ENCODE data around the gene AGL.
"Not testable (repeated sequence)": the region's sequence is repeated elsewhere in the genome, so short reads cannot be mapped to it uniquely, and the experiment has no call there.

The AGL gene

DNA sequence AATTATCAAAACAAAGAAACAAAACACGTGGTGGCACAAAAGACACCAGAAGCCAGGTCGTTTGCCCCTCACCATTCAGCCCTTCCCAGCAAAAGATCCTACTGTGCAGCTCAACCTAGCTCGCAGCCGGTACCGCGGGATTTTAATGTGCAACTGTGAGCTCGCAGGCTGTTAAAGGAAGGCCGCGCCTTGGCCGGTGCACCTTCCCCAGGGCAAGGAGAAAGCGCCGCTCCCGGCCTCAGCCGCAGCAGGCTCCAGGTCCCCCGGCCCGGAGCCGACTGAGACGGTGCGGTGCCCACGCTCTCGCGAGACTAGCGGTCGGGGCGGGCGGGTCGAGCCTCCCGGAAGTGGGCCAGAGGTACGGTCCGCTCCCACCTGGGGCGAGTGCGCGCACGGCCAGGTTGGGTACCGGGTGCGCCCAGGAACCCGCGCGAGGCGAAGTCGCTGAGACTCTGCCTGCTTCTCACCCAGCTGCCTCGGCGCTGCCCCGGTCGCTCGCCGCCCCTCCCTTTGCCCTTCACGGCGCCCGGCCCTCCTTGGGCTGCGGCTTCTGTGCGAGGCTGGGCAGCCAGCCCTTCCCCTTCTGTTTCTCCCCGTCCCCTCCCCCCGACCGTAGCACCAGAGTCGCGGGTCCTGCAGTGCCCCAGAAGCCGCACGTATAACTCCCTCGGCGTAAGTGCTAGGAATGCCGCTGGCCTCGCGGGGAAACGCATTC lies at the start of gene AGL:
AGL (plus strand) TSS at position 618 of the 715 bp plus-strand sequence. CDS start 682 bp downstream, outside the sequence.
- no peak for FAIRE-seq

DNA sequence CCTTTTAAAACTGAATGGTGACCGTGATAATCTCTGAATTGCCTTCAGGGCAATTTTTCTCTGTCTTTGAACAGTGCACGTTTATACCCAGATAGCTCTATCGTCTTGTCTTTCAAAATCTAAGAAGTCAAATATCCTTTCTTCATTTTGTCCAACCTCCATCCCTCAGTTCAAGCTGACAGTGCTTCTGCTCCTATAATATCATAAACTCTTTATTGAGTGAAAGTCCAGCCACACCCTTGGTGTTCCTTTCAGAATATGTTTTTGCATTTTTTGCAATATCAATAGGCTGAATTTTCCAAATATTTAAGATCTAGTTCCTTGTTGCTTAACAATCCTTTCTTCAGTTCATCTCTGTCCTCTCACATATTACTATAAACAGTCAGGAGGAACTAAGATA lies 48.6 kb upstream of the AGL start:
- FAIRE-seq, result no peak

DNA sequence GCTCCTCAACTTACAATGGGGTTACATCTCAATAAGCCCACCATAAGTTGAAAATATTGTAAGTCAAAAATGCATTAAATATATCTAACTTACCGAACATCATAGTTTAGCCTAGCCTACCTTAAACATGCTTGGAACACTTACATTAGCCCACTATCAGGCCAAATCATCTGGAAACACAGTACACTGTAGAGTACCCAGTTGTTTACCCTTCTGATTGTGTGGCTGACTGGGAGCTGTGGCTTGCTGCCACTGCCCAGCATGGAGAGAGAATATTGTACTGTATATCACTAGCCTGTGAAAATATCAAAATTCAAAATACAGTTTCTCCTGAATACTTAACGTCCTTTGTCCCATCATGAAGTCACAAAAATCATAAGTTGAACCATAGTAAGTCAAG lies 43.3 kb upstream of the AGL start:
- FAIRE-seq, result no peak

DNA sequence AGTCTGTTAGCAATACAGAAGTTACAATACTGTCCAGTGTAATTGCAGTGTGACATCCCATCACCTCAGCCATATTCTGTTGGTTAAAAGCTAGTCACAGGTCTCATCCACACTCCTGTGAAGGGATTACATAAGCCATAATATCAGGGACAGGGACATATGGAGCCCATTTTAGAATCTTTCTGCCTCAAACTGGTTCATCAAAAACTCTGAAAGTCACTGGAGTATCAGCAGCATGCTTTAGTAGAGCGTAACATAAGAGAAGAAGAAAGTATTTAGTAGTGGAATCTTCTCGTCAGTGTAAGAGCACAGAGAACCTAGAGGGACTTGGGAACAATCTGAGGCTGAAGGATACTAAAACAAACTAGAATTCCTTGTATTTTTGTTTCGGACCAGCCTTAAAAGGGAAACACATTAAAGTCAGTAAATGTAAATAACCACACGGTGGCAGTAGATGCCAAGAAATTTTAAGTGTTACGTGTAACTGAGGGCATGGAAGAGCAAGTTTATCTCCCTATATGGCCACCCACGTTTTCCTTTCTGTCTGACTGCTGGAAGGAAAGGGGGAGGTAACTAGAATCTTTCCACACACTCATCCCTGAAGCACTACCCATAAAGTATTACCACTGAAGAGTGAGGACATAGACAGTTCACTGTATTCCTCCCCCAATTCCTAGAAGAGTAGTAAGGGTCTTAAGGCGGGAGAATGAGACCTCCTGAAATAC lies 41.6 kb upstream of the AGL start:
- FAIRE-seq, result peak; percentile 98

DNA sequence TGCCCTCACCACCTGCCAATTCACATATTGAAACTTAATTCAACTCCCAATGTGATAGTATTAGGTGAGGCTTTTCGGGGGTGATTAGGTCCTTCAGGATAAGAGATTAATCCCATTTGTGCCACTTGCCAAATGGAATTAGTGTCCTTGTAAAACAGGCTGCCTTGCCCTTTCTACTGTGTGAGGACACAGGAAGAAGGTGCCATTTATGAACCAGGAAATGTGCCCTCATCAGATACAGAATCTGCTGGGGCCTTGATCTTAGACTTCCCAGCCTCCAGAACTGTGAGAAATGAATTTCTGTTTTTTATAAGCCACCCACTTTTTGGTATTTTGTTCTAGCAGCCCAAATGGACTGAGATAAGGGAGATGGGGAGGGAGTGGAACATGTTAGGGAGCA lies 39.1 kb upstream of the AGL start:
- FAIRE-seq, result no peak

DNA sequence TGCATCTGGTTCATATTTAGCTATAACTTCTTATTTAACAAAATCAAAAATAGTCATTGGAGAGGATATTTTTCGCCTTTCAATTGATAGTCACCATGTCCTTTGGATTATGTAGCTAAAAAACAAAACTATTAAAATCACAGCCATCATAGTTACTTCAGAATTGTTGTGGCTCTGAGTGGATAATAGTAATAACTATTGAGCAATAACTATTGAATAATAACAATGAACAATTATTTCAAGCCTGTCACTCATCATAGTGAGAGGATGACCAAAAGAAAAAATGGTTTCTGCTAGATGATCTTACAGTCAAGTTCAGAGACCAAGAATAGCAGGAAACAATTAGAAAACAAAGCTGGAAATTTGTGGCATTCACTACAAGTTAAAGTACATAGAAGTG lies 38.4 kb upstream of the AGL start:
- no peak for FAIRE-seq

DNA sequence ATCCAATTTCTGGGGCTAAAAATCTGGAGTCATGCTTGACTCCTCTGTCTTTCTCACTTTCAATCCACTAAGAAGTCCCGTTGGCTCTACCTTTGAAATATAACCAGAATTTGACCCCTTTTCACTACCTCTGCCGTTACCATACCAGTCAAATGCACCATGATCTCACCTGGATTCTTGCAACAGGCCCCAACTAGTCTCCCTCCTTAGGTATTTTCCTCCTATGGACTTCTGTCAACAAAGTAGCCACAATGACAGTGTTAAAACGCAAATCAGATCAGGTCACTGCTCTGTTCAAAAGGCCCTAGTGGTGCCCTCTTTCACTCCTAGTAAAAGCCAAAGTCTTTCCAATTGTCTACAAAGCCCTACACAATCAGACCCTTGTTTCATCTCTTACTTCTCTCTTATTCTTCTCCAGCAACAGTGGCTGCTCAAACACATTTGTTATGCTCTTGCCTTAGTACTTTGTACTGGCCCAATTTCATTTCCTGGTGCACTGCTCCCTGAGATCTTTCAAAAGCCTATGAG lies 35.7 kb upstream of the AGL start:
- no peak for FAIRE-seq

DNA sequence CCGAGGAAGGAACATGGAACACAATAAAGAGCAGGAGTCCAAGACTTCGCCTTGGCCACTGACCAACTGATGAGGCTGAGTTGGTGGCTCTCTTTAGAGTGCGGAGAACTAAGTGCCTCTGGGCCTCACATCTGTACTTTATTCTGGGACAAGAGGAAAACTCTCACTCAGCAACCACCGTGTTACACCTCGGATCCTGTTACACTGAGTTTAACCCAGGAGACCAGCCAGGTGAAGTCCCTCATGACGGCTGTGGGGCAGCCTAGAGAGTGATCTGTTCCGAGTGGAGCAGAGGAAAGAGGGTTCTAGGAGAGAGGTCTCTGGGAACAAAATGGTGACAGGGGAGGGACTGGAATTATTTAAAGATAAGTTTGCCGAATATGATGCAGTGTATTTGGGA lies 33.5 kb upstream of the AGL start:
- no peak for FAIRE-seq

DNA sequence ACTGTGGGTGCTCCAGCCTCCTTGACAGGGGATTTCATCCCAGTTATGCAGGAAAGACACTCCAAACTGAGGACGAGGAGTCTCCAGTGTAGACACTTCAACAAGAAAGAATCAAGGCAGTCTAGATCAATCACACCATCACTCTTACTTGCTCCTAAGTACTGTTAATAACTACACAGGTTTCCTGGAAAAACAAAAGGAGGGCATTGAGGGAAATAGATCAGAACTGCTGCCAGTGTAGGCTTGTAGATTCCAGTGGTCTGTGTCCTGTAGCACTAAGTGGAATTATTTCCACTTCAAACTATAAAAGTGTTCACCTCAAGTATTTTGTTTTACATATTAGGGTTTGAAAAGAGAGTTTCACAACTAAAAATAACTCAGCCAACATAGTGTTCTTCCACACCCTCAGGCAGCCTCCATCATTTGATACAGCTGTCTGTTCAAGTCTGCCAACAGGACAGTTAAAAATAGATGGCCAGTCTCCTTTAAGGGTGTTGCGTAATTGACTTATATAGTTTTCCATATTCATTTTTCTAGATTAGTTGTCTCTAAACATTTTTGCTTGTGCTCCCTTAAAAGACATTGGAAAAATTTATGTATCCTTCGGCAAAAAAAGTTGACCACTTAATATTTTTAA lies 32.0 kb upstream of the AGL start:
- no peak for FAIRE-seq

DNA sequence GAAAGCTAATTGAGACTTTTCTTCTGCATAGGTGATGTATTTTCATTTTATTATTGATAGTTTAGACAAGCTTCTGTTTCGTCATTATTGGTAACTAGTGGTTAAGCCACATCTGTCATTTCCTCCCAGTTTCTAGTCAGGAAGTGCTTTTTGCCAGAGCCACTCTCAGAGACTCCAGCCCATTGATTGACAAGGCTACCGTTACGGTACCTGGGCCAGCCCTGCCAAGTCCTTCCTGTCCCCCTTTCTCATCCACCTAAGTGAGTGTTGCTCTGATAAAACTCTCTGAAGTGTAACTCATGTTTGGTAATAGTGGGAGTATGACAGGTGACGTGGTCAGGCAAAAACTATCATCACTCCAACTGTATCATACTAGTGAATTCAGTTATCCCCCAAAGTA lies 29.6 kb upstream of the AGL start:
- FAIRE-seq, result no peak

DNA sequence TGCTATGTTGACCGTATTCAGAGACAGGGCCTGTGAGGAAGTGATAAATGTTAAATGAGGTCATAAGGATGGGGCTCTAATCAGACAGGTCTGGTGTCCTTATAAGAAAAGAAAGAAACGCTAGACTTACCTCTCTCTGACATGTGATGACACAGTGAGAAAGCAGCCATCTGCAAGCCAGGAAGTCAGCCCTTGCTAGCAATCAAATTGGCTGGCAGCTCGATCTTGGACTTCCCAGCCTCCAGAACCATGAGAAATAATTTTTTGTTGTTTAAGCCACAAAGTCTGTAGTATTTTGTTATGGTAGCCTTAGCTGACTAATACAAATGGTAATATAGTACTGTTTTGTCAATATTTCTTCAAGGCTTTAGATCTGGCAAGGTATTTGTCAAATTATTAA lies 25.1 kb upstream of the AGL start:
- no peak for FAIRE-seq

DNA sequence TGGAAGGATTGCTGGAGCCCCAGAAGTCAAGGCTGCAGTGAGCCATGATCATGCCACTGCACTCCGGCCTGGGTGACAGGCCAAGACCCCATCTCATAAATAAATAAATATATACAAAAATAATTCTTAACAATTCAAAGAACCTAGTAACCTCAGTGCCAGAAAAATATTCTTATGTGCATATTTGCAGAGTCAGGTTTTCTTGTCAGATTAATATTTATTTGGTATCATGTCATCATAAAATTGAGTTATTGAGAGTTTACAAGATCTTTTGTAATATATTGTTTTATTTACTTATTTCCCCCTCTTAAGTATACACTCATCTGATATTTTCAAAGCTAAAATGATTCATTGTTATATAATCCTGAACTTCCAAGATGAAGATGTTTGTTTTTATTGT lies 24.5 kb upstream of the AGL start:
- FAIRE-seq, result no peak

DNA sequence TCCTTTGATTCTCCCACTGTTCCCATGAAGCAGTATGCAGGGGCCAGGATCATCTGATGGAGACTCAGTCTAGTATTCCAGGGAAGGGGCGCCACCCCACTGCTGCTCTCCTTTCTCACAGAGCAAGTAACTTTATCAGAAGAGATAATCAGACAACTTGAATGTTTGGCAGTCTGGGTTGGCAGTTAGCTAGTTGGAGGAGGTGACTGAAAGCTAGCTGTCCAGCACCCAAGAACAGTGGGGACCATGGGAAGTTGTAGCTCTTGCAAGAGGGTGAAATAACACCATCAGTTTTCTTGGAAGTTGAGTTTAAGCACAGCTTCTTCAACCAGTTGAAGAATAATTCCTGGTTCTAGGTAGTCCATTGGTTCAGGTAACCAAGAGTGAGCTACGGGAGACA lies 22.2 kb upstream of the AGL start:
- FAIRE-seq, result no peak

DNA sequence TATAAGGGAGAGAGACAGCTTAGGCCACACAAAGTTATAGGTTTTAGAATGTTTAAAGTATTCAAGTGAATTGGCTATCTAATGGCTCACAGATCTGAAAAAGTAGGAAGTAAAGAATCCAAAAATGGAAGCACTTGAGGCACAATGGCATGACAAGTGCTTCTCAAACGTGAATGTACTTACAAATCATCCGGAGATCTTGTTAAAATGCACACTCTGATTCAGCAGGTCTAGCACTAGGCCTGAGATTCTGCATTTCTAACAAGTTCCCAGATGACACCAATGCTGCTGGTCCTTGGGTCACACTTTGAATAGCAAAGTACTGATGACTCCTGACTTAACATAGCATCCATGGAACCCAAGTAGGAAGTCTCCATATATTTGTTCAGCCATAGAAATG lies 20.9 kb upstream of the AGL start:
- no peak for FAIRE-seq

DNA sequence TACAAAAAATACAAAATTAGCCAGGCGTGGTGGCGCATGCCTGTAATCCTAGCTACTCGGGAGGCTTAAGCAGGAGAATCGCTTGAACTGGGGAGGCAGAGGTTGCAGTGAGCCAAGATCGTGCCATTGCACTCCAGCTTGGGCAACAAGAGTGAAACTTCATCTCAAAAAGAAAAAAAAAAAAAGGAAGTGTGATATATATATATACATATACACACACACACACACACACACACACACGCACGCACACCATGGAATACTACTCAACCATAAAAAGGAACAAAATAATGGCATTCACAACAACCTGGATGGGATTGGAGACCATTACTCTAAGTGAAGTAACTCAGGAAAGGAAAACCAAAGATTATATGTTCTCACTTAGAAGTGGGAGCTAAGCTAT lies 16.2 kb upstream of the AGL start:
- not testable (repeated sequence) for FAIRE-seq

DNA sequence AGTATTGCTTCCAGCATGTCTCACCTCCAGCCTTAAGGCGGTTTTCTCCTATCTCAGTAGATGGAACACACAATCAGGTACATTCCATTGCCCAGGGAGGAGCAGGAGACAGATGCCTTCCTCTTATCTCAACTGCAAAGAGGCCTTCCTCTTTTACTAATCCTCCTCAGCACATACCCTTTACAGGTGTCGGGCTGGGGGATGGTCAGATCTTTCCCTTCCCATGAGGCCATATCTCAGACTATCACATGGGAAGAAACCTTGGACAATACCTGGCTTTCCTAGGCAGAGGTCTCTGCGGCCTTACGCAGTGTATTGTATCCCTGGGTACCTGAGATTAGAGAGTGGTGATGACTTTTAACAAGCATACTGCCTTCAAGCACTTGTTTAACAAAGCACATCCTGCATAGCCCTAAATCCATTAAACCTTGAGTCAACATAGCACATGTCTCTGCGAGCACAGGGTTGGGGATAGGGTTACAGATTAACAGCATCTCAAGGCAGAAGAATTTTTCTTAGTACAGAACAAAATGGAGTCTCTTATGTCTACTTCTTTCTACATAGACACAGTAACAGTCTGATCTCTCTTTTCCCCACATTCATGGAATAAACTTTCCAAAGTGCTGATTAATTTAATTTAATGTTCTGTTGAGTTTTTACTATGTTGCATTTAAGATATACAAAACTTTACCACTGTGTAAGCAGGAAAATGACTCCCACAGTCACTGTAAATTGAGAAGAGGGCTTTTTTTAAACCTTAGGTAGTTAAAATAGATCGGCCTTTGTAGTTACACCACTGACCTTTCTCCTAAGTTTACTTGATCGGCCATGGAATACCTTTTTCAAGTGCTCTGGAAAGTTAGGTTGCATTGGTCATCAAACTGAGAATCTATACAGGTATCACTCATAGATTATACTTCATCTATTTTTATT lies 13.7 kb upstream of the AGL start:
- not testable (repeated sequence) for FAIRE-seq

DNA sequence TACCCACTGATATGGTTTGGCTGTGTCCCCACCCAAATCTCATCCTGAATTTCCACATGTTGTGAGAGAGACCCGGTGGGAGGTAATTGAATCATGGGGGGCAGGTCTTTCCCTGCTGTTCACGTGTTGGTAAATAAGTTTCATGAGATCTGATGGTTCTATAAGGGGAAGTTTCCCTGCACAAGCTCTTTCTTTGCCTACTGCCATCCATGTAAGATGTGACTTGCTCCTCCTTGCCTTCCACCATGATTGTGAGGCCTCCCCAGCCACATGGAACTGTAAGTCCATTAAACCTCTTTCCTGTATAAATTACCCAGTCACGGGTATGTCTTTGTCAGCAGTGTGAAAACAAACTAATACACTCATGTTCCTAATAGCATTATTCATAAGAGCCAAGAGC lies 9.8 kb upstream of the AGL start:
- FAIRE-seq, result not testable (repeated sequence)

DNA sequence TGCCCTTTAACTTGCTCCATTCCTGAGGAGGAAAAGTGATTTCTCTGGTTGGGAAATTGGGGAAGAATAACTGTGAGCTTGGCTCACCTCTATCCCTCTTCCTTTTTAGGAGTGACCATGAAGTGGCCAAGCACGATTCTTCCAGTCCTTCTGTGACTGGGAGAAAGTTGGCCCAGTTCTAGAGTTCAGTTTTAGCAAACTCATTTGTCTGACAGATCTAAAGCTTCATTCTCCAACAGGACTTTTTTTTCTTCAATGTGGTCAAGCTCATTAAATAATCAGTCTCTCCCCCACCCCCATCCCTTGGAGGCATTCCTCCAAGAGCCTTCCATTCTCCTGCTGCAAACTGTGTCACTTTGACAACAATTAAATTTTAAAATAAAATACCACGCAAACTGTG lies 6.4 kb upstream of the AGL start:
- no peak for FAIRE-seq

DNA sequence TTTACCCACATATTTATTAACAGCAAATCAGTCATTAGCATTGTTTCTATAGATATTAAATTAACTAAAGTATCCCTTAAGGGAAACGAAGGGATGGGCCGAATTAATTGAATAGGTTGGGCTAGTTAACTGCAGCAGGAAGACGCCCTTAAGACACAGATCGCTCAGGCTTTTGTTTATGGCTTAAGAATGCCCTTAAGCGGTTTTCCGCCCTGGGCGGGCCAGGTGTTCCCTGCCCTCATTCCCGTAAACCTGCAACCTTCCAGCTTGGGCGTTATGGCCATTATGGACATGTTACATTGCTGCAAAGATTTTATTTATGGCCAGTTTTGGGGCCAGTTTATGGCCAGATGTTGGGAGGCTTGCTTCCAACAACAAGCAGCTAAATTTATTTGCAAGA lies 5.0 kb upstream of the AGL start:
- not testable (repeated sequence) for FAIRE-seq

DNA sequence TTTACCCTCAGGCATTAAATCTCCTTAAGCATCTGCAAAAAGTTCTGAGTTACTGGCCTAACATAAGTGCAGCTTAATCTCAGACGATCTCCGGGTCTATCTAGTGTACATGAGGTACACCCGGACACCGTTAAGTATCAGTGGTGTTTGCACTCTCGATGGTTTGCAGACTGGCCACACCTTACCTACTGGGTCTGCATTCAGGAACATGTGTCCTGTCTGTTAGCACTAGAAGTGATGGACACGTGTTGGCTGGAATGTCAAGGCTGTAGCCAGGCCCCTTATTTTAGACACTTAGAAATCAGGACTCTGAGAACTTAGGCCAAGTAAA lies 783 bp upstream of the AGL start:
- no peak for FAIRE-seq

DNA sequence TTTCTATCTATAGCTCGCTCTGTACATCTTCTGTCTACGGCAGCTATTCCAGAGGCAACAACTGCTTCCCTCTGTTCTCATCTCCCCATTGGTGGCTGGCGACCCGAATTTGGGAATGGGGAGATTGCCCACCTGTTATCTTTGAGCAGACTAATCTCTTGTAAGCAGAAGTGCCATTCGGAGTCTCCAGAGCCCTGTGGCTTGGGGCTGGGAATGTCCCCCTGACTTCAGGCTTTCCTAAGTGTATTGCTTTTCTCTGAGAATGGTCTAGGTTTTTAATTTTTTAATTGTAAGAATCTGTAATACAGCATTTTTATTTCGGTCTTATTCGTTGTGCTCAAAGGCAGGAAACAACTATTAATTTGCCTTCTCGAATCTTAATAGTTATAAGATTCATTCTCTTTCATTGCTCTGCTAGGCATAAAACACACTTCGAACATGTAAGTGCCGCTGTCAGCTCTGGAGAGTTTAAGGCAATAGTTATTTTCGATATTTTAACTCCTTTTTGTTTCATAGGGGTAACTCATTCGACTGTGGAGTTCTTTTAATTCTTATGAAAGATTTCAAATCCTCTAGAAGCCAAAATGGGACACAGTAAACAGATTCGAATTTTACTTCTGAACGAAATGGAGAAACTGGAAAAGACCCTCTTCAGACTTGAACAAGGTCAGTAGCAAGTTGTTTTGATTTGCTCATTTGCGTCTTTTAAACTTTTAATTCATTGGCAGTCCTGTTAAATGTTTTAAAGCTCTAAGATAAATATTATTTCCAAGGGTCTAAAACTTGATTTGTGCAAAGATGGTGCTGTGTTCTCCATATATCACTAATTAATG lies 514 bp downstream of the AGL start:
- no peak for FAIRE-seq

DNA sequence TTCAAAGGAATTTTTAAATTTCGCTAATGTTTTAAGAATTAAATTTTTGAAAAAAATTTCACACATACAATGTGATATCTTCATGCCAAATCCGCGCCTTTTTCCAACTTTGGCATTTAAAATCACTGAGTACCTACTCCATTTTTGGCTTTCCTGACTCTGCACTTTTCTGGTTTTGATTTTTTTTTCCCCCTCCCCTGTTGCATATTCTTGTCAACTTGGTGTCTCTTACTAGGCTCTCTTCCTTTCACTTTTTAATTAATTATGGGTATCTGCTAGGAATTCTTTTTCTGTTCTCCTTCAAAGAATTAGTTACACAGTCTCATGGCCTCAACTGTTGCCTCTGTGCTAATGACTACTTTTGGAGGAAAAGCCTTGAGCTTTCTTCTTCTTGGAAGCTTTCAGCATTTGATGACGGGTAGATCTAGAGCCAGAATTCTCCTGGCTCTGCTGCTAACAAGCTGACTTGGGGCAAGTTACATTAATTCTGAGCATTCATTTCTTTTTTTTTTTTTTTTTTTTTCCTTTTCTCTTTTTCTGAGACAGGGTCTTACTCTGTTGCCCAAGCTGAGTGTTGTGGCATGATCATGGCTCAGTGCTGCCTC lies 1.8 kb downstream of the AGL start:
- no peak for FAIRE-seq

Data from islet of Langerhans (tissue), 1 donor.